Ectodermal cell (in vitro differentiated cells): ENCODE results near the gene THBS2.
"Not testable (repeated sequence)": the region's sequence is repeated elsewhere in the genome, so short reads cannot be mapped to it uniquely, and the experiment has no call there.

Experiments used
- H3K27ac ChIP-seq: 2 replicates; pipeline ENCODE4 v1.7.0; 2013; ENCODE audit warnings: mild to moderate bottlenecking, low read depth, low read length; ENCODE audit not compliant: insufficient read depth, poor library complexity, severe bottlenecking
- H3K27me3 ChIP-seq: 2 replicates; pipeline ENCODE4 v1.7.0; 2013; ENCODE audit warnings: mild to moderate bottlenecking, low read length; ENCODE audit not compliant: insufficient read depth, control insufficient read depth, poor library complexity, severe bottlenecking
- H3K36me3 ChIP-seq: one replicate; pipeline ENCODE4 v1.7.0; 2013; ENCODE audit warnings: low read length; ENCODE audit not compliant: control insufficient read depth, insufficient read depth
- H3K4me1 ChIP-seq: one replicate; pipeline ENCODE4 v1.7.0; 2013; ENCODE audit warnings: low read length; ENCODE audit not compliant: control insufficient read depth, insufficient read depth
- H3K4me3 ChIP-seq: 2 replicates; pipeline ENCODE4 v1.7.0; 2013; ENCODE audit warnings: low read depth, low read length, control low read depth; ENCODE audit not compliant: insufficient read depth
- H3K9me3 ChIP-seq: 2 replicates; pipeline ENCODE4 v1.7.0; 2013; ENCODE audit warnings: mild to moderate bottlenecking, low read length, moderate library complexity; ENCODE audit not compliant: control insufficient read depth
- WGBS, 2 experiments: methylation state at CpG; one replicate each; pipeline ENCODE4 v1.1.7; 2013; ENCODE audit warnings: missing lambda C conversion rate in 2 of 2; 5-methylcytosine and 5-hydroxymethylcytosine counted together

The THBS2 gene

DNA sequence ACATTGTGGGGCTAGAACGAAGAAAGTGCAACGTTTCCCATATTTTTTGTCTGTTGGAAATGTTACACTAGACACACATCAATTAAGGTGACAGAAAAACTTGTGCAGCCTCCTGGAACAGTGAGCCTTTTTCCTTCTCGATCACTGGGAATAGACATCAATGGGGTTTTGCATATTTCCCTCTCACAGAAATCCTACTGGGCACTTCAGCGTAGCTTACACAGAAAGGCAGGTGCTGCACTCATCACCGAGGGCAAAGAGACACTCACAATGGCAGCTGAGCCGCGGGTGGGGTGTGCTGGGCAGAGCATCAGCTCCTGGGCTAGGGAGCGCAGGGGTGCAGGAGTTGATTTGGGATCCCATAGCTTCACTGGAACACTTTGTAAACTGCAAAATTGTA, 64.5 kb downstream of the THBS2 start:
- H3K27me3 ChIP-seq = no peaks in the 10 kb centered on the region
- no peak overlapping the region for H3K4me3 ChIP-seq
- H3K9me3 ChIP-seq = no peaks in the 10 kb centered on the region
- peaks cover 6% of the 10 kb centered on the region for H3K4me1 ChIP-seq
- 84 to 86% methylated on average over 8 of the region's 8 CpGs for WGBS, 2 experiments
- no peaks in the 10 kb centered on the region for H3K36me3 ChIP-seq
- no peak overlapping the region for H3K27ac ChIP-seq

GRCh38 chr6:169188475-169188874, 65.2 kb downstream of the THBS2 start:
- Histone ChIP-seq H3K36me3 (no peaks in the 10 kb centered on the region), H3K4me3 (no peak overlapping the region), H3K4me1 (peaks cover 6% of the 10 kb centered on the region), H3K27me3 (no peaks in the 10 kb centered on the region), H3K27ac (no peak overlapping the region), H3K9me3 (no peaks in the 10 kb centered on the region)
- WGBS, 2 experiments = 91% methylated on average over 6 of the region's 6 CpGs

DNA sequence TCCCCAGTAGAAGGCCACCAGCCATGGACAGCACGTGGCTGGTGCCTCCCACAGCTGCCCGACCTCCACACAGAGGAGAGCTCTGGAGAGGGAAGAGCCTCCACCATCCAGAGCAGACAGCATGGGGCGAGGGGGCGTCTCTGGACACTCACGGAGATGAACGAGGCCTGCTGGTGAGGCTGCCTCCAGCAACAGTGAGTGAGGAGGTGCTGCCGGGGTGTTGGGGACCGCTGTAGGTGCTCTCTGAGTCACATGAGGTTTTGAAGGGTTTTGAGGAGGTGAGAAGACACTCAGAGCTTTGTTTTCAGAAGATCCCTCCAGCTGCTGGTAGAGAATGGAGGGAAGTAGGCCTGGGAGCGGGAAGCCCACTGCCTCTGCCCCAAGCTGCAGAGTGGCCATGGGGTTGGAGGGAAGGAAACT, 65.6 kb downstream of the THBS2 start:
- Histone ChIP-seq H3K9me3 (no peaks in the 10 kb centered on the region), H3K36me3 (no peaks in the 10 kb centered on the region), H3K27me3 (no peaks in the 10 kb centered on the region), H3K4me1 (peaks cover 6% of the 10 kb centered on the region), H3K4me3 (no peak overlapping the region), H3K27ac (no peak overlapping the region)
- WGBS, 2 experiments = 89 to 92% methylated on average over 9 of the region's 9 CpGs

GRCh38 chr6:169186496-169187169, 67.0 kb downstream of the THBS2 start:
- peaks cover 6% of the 10 kb centered on the region for H3K4me1 ChIP-seq
- no peak overlapping the region for H3K27ac ChIP-seq
- WGBS, 2 experiments = 90 to 92% methylated on average over 24 to 25 of the region's 25 CpGs
- H3K4me3 ChIP-seq = no peak overlapping the region
- no peaks in the 10 kb centered on the region for H3K36me3 ChIP-seq
- H3K27me3 ChIP-seq = no peaks in the 10 kb centered on the region
- no peaks in the 10 kb centered on the region for H3K9me3 ChIP-seq

GRCh38 chr6:169185692-169186485, 67.8 kb downstream of the THBS2 start:
- Histone ChIP-seq H3K36me3 (no peaks in the 10 kb centered on the region), H3K27me3 (no peaks in the 10 kb centered on the region), H3K9me3 (no peaks in the 10 kb centered on the region), H3K4me1 (peaks cover 6% of the 10 kb centered on the region), H3K27ac (no peak overlapping the region), H3K4me3 (no peak overlapping the region)
- WGBS, 2 experiments = 91% methylated on average over 26 of the region's 26 CpGs

DNA sequence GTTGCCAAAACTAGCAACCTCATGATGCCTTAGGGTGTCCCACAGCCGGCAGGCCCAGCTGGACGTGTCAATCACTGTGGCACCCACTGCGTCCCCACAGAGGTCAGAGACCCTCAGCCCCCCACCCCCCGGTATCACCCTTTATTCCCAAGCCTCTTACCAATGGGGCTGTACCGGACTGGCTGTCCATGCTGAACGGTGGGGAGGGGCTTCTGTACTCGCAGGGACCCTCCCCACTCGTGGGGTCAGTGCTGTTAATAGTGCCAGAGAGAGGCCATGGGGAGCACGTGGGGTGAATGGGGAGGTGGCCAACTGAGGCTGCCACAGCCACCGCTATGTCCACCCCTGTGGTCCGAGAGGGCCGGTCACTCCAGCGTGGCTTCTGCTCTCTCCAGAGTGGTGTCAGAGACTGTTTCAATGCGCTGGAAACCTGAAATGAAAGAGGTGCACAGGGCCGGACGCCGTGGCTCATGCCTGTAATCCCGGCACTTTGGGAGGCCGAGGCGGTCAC, 68.6 kb downstream of the THBS2 start:
- H3K36me3 ChIP-seq = no peaks in the 10 kb centered on the region
- H3K4me1 ChIP-seq = peaks cover 4% of the 10 kb centered on the region
- no peak overlapping the region for H3K27ac ChIP-seq
- H3K27me3 ChIP-seq = no peaks in the 10 kb centered on the region
- no peak overlapping the region for H3K4me3 ChIP-seq
- 94 to 95% methylated on average over 20 of the region's 20 CpGs for WGBS, 2 experiments
- no peaks in the 10 kb centered on the region for H3K9me3 ChIP-seq

- 93 to 98% methylated on average over 3 of the region's 3 CpGs for WGBS, 2 experiments
- no peaks in the 10 kb centered on the region for H3K36me3 ChIP-seq
- H3K9me3 ChIP-seq = no peaks in the 10 kb centered on the region
- no peak overlapping the region for H3K27ac ChIP-seq
- no peak overlapping the region for H3K4me3 ChIP-seq
- no peaks in the 10 kb centered on the region for H3K27me3 ChIP-seq
- no peaks in the 10 kb centered on the region for H3K4me1 ChIP-seq
These were observed 69.2 kb downstream of the THBS2 start for GRCh38 chr6:169184419-169184818.

- no peaks in the 10 kb centered on the region for H3K4me1 ChIP-seq
- WGBS, 2 experiments = 94 to 95% methylated on average over 8 of the region's 8 CpGs
- H3K36me3 ChIP-seq = no peaks in the 10 kb centered on the region
- no peaks in the 10 kb centered on the region for H3K27me3 ChIP-seq
- no peaks in the 10 kb centered on the region for H3K9me3 ChIP-seq
- H3K27ac ChIP-seq = no peak overlapping the region
- no peak overlapping the region for H3K4me3 ChIP-seq
These were observed 70.4 kb downstream of the THBS2 start for GRCh38 chr6:169183233-169183632.

- not testable (repeated sequence) for H3K27me3 ChIP-seq, H3K4me3 ChIP-seq, H3K9me3 ChIP-seq, H3K4me1 ChIP-seq, H3K36me3 ChIP-seq, H3K27ac ChIP-seq
- 92 to 95% methylated on average over 1 of the region's 1 CpG for WGBS, 2 experiments
These were observed 73.8 kb downstream of the THBS2 start for GRCh38 chr6:169179831-169180230.

DNA sequence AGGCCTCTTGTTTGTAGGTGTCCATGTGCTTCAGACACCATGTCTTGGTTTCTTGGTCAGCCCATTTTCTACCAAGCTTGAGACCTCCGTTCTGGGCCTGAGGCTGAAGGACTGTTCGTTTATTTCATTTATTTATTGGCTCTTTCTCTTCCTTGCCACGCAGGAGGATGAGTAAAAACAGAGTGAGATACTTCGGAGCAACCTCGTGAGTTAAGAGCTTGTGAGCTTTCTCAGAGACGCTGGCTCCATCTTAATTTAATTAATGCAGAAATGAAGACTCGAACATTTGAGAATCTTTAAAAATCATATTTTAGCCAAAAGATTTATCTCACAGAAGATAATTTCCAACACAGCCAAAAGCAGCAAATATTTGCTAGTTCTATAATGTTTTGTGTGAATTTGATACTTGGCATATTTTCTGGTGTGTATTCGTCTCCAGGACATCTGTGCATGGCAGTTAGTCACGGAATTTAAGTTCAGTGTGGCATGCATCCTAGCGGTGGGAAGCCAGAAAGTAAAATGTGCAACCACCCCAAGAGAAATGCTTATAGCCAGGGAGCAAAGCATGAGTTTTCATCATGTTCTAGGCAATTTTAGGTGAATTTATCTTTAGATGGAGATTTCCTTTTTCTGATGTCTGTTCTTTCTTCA, 76.0 kb downstream of the THBS2 start:
- whole genome bisulfite sequencing, 2 experiments = 92 to 96% methylated on average over 10 of the region's 10 CpGs
- Histone ChIP-seq H3K27ac (no peak overlapping the region), H3K4me1 (no peaks in the 10 kb centered on the region), H3K4me3 (no peak overlapping the region), H3K36me3 (no peaks in the 10 kb centered on the region), H3K27me3 (no peaks in the 10 kb centered on the region), H3K9me3 (no peaks in the 10 kb centered on the region)
